Stimulated activated CD4-positive, alpha-beta T cell treated with anti-CD3 and anti-CD28 coated beads, TNF-alpha, amount 100 ng/mL, for 4 hours (primary cell): ENCODE data around the gene FAM3D.
A peak's percentile ranks its signal among the peaks of the same experiment; 100 is the strongest.

ENCODE experiments used
- DNase-seq, 3 experiments: peaks; one replicate each; pipeline ENCODE4 v3.0.0-alpha.2; 2020; ENCODE audit warnings: low read depth in 3 of 3

FAM3D gene

GRCh38 chr3:58594117-58594516 lies 72.5 kb downstream of the FAM3D start:
- DNase-seq: no peak

GRCh38 chr3:58591517-58592510 lies 74.8 kb downstream of the FAM3D start:
- no peak for DNase-seq

GRCh38 chr3:58588030-58588614 lies 78.5 kb downstream of the FAM3D start:
- no peak for DNase-seq

- no peak for DNase-seq
Observed at GRCh38 chr3:58586776-58587192, 79.8 kb downstream of the FAM3D start.

- DNase-seq: no peak
Observed at GRCh38 chr3:58585994-58586393, 80.6 kb downstream of the FAM3D start.

GRCh38 chr3:58585005-58585786 lies 81.4 kb downstream of the FAM3D start:
- DNase-seq: peak; percentile 11 to 25 (median 18)

GRCh38 chr3:58584690-58585004 lies 81.9 kb downstream of the FAM3D start:
- no peak for DNase-seq
